ENCODE data around the gene GPR34.
A peak's percentile ranks its signal among the peaks of the same experiment; 100 is the strongest.
"Not testable (repeated sequence)": the region's sequence is repeated elsewhere in the genome, so short reads cannot be mapped to it uniquely, and the experiment has no call there.

Gene GPR34

DNA sequence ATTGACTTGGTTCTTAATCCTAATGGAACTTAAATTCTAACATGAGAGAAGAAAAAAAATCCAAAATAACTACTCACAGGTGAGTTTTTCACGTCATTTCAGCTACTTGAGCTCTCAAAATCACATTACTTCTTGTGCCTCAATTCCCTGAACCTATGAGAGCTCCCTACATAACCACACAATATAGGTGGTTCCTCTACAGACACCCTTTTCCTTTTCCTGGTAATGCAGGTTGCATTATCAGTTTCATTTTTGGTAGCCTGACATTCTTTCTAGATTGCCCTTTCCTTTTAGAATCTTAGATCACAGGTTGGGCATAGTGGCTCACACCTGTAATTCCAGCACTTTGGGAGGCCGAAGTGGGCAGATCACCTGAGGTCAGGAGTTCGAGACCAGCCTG is 4.3 kb downstream of the GPR34 start:
- DNase-seq (ENCODE audit: low spot score): no peak

- peak; percentile 7 for DNase-seq (ENCODE audit: low spot score)
These were observed 6.7 kb downstream of the GPR34 start for GRCh38 chrX:41695426-41695825.

GRCh38 chrX:41703574-41704029 is 14.8 kb downstream of the GPR34 start:
- DNase-seq (ENCODE audit: low spot score): no peak

DNA sequence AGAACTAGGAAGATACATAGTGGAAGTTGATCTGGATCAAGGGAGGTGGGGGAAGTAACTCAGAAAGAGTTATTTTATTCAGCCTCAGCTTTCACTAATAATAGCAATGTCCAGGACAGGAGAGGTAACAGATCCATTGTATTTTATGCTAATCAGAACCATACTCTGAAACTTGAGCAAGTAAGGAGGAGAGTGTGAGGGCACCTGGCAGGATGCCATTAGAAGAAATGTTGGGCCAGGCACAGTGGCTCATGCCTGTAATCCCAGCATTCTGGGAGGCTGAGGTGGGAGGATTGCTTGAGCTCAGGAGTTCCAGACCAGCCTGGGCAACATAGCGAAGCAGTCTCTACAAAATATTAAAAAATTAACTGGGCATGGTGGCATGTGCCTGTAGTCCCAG is 16.3 kb downstream of the GPR34 start:
- DNase-seq (ENCODE audit: low spot score): no peak

DNA sequence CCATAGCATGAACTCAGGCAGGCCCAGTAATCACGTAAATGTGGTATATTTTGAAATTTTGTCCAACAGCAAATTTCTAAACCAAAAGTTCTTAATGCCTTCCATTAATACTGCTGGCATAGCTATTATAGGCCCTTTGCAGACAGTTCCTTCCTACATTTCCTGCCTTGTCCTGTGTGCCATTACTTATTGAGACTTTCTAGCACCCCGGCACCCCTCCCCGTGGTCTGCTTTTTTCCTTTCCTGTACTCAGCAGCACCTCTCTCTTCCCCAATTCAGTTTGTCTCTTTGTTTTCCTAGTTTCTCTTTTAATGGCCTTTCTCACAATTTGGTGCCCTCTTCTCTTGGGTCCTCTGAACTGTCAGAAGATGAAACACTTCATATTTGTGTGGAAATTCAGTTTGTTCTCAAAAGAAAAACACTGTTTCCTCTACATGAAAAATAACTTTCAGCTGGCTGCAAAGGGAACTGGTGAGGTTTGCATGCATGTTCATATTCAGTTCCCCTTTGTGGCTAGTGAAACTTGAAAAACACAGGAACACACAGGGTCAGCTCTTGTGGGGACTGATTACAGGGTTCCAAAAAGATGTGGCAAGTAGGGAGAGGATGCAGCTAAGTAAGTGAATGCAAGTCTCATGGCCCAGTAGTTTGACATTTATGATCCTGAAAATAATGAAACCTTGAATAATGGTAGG is 17.1 kb downstream of the GPR34 start:
- no peak for DNase-seq (ENCODE audit: low spot score)

GRCh38 chrX:41707218-41707617 is 18.4 kb downstream of the GPR34 start:
- DNase-seq (ENCODE audit: low spot score): no peak

DNA sequence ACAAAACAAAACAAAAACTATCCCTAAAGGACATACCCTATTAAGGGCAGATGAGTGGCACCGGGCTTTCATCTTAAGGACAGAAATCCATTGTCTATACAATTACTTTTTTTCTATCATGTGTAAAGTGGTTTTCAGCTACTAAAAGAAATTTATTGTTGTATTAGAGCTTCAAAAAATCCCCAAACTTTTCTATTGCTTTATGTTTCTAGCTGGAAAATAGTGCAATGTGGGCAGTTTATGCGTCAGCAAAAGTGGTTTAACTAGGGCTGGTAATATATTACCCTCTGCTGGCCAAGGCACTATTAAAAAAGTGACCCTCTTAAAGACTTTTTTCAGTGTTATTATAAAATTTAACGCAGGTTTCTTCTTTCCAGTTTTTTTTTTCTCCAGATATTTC is 19.7 kb downstream of the GPR34 start:
- no peak for DNase-seq (ENCODE audit: low spot score)

DNA sequence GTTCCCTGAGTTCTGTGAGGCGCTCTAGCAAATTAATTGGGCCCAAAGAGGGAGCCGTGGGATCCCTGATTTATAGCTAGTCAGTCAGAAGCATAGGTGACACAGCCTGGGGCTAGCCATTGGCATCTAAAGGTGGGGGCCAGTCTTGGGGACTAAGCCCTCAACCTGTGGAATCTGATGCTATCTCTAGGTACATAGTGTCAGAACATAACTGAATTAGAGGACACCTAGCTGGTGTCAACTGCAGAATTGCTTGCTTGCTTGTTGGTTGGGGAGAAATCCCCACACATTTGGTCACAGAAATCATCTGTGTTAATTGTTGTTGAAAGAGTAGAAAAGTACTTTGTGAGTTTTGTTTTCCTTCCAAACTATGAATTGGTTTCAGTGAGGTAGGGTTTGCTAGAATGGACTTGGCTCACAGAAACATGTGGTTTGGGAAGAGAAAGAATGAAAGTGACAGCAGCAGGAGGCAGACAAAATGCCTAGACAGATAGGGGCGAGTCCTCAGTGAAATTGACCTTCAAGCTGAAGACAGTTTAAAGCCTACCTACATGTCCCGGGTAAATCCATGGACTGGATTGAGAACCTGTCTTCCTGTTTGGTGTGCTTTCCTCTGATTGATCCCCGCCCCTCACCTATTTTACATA is 22.4 kb downstream of the GPR34 start:
- no peak for DNase-seq (ENCODE audit: low spot score)

DNA sequence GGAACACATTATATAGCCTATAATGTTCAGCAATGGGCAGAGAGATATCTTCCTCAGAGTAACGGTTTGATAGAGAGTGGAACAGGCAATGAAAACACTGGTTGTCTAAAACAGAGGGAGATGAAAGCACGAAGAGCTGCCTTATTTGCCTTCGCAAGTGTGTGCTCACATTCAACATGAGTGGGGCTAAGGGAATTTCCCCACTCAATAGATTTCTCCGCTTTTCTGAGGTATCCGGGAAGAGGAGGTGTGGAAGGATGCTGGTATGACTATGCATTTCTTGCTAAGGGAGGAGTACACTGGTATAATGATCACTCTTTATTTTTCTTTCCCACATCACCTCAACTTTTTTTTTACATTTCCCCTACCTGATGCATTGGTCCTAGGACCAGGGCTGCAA is 27.4 kb downstream of the GPR34 start:
- DNase-seq (ENCODE audit: low spot score): no peak

GRCh38 chrX:41716767-41717473 is 28.1 kb downstream of the GPR34 start:
- no peak for DNase-seq (ENCODE audit: low spot score)

DNA sequence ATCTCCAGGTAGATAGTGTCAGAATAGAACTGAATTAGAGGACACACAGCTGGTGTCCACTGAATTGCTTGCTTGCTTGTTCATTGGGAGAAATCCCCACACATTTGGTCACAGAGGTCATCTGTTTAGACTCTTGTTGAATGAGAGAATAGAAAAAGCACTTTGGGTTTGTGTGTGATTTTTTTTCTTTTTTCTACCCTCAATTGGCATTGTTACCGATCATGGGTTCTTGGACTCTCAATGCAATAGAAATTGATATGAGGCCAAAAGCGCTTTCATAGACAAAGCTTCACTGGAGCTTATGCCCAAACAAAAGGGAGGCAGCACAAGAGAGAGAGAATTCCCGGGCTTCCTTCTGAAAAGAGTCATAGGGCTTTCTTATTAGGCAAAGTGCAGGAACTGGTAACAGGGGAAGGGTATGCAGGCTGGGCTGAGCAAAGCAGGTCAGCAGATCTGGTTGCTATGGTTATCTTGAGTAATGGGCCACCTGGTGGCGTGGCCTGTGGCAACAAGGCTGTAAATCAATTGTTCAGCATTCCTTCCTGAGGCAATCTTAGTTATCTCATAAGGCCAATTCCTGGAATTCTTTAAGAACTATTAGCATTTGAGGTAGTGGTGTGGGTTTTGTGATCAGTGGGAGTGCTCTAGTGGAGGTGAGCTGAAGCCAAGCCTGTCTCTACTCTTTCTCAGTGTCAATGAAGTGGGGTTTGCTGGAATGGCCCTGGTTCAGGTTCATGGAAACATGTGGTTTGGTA is 29.9 kb downstream of the GPR34 start:
- DNase-seq (ENCODE audit: low spot score): peak; percentile 55

DNA sequence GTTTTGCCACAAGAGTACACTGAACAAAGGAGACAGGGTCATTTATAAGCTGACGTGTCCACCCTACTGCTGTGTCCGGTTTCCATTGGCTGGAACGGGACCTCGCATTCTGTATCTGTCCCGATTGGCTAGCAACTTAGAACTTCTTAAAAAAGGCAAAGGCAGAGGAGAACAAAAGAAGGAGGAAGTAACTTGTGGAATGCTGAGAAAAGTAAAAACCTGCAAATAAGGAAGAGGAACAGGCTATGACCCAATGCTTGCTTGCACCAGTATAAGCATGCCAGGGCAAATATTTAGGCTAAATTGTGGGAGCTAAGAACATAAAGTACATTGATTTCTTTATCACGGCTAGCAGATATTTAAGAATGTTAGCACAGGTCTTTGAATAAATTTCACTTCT is 30.8 kb downstream of the GPR34 start:
- not testable (repeated sequence) for DNase-seq (ENCODE audit: low spot score)

GRCh38 chrX:41720125-41720779 is 31.5 kb downstream of the GPR34 start:
- DNase-seq (ENCODE audit: low spot score): peak; percentile 4

DNA sequence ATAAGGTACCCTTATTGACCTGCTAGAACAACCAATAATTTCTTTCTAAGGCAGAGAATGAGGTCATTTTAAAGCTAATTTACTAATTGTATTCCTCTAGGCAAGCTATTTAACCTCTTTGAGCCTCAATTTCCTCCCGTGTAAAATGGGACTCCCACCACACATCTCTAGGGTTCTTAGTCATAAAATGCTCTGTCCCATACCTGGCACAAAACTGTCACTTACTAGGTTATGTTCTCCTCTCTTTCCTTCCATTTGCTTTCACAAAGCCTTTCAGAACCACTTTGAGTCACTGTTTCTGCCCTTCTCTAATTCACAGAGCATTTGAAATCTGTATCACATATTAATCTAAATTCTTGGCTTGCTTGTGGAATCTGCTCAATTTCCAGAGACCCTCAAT is 32.8 kb downstream of the GPR34 start:
- DNase-seq (ENCODE audit: low spot score): no peak

DNA sequence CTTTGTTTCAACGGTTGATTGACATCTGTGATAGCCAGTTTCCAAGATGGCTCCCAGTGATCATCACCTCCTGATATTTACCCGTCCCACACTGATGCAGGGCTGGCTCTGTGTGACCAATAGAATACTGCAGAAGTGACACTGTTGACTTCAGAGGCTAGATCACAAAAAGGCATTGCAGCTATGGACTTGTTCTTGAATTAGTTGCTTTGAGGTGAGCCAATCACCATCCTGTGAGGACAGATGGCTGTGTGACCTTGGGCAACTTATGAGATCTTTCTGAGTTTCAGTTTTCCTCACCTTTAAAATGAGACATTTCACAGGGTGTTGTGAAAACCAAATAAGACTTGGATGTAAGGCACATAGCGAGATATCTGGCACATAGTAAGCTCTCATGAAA is 33.4 kb downstream of the GPR34 start:
- DNase-seq (ENCODE audit: low spot score): no peak

GRCh38 chrX:41722816-41723618 is 34.2 kb downstream of the GPR34 start:
- DNase-seq (ENCODE audit: low spot score): peak; percentile 8

DNA sequence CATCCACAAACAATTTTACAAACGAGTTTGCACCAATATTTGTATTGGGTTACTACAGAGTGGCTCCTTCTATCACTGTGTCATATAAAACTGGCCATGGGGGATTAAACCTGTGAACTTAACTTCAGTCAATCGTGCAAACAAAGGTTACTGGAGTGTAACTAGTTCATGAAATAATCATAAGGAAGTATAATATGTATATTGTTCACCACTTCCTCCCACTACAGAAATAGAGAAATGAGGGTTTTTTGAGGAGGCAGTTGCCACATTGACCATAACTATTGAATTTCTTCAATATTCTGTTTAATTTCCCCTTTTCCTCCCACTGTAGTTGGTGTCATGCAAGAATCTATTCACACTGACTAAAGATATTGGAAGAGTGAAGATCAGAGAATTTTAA is 35.1 kb downstream of the GPR34 start, which contains the start of gene GPR82:
GPR82 (plus strand) TSS at position 356 of the 400 bp plus-strand sequence. CDS start 2,846 bp downstream, outside the sequence.
- DNase-seq (ENCODE audit: low spot score): peak; percentile 2

DNA sequence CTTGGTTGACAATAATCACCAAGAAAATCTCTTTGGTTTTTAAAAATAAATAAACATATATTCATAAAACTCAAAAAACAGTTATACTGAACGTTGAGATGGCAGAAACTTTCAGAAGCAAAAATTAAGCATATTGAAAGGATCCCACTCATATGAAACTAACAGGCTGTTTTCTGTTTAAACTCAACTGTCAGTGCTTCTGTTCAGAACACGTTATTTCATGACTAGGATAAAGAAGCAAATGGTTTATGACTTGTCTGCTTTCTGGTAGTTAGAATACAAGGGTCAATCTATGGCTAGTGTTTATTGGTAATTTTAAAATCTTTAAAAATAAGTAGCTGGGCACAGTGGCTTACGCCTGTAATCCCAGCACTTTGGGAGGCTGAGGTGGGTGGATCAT is 39.4 kb downstream of the GPR34 start:
- DNase-seq (ENCODE audit: low spot score): no peak

DNA sequence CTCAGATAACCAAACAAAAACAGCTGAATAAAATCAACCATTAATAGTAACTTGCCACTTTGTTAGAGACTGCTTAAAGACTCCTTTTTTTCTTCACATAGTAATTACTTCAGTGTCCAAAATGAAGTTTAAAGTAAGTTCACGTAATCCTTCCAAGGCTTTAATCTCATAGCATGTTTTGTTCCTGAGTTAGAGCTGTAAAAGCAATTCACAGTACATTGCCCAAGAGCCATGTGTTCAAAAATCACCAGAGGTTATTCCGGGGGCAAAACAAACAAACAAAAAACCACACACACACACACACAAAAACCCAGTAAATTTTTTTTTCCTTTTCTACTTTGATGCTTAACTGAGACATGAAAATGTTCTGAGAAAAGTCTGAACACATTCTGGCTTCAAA is 41.3 kb downstream of the GPR34 start:
- DNase-seq (ENCODE audit: low spot score): no peak

- no peak for DNase-seq (ENCODE audit: low spot score)
These were observed 43.5 kb downstream of the GPR34 start for GRCh38 chrX:41732260-41732659.

DNA sequence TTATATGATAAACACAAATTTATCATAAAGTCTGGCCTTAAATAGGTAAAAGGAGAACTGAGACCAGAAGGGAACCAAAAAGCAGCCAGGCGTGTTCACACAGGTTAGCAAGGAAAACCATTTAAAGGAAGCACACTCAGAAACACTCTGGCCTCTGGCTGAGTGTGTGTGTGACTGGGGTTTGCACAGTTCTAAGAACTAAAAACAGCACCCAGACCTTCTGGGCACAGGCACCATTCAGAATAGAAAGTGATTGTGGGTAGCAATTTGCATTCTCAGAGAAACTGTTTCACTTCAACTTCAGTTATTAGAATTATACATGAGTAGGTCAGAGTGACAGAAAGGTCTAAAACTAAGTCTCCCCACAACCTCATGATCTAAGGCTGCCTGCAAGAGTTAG is 45.2 kb downstream of the GPR34 start:
- no peak for DNase-seq (ENCODE audit: low spot score)
